ENCODE measurements around the gene BICC1. TPM values are rescaled to one million over a fixed set of nuclear protein-coding genes. Genes with fewer than 3 reads are reported as not detected.
A peak's percentile ranks its signal among the peaks of the same experiment; 100 is the strongest.

BICC1 gene
- total and polyA plus RNA-seq, 2 of the 13 experiments (the other 11 are each of a cell fraction or from before 2014, with no cell fraction given), result 0.18 to 1.5 TPM

GRCh38 chr10:58517491-58518355 lies 5.1 kb downstream of the BICC1 start:
- no peak overlapping the region for H2AFZ ChIP-seq (ENCODE audit: low read length)
- H3K27me3 ChIP-seq (ENCODE audit: control insufficient read depth in 1 of 2, insufficient read depth in 2 of 2, low read length in 2 of 2), result no peaks in the 10 kb centered on the region; a peak in 1 of 5 replicates
- no peak overlapping the region for H3K9ac ChIP-seq (ENCODE audit: insufficient read depth, low read depth, low read length)
- H3K4me1 ChIP-seq (ENCODE audit: insufficient read depth, low read length), result peaks cover 20% of the 10 kb centered on the region
- in situ Hi-C loops (cut with HindIII; ENCODE audit: extremely low pct_ligation_motif_present, low pct_unique_long_range_greater_than_20kb) (loop anchor here (10.0 kb wide), 3 partner anchors 103 to 213 kb away; no protein-coding TSS in a partner anchor), intact Hi-C loops (cut with micrococcal nuclease; ENCODE audit: unreplicated experiment) (no loop called here)
- 79% methylated on average over 4 of the region's 4 CpGs for WGBS (ENCODE audit: low lambda C conversion rate)
- BruUV-seq (replicated peaks), result no TSS peak
- no peak for FAIRE-seq
- no peaks in the 10 kb centered on the region for H3K36me3 ChIP-seq (replicated peaks in 1 of 2; ENCODE audit: control insufficient read depth in 1 of 2, insufficient read depth in 2 of 2, low read length in 2 of 2)
- CTCF ChIA-PET (ENCODE audit: low intra/inter-chr PET ratio, low total read pairs), result no interaction called here
- H3K4me2 ChIP-seq (ENCODE audit: low read depth, low read length), result no peak overlapping the region
- H3K4me3 ChIP-seq (replicated peaks in 1 of 3; ENCODE audit: insufficient read depth in 1 of 3, low read depth in 2 of 3, low read length in 3 of 3), result no peak overlapping the region
- no peak overlapping the region for H3K27ac ChIP-seq (ENCODE audit: extremely low read length, insufficient read depth, low read length)
- POLR2A ChIA-PET, result no interaction called here
- ATAC-seq, result no peak
- no peaks in the 10 kb centered on the region for H4K20me1 ChIP-seq (ENCODE audit: insufficient read depth, low read length)
- H3K9me3 ChIP-seq (ENCODE audit: low read length), result no peaks in the 10 kb centered on the region
- DNase-seq (ENCODE audit: low spot score), result no peak
- TF ChIP-seq, protein P1, sequence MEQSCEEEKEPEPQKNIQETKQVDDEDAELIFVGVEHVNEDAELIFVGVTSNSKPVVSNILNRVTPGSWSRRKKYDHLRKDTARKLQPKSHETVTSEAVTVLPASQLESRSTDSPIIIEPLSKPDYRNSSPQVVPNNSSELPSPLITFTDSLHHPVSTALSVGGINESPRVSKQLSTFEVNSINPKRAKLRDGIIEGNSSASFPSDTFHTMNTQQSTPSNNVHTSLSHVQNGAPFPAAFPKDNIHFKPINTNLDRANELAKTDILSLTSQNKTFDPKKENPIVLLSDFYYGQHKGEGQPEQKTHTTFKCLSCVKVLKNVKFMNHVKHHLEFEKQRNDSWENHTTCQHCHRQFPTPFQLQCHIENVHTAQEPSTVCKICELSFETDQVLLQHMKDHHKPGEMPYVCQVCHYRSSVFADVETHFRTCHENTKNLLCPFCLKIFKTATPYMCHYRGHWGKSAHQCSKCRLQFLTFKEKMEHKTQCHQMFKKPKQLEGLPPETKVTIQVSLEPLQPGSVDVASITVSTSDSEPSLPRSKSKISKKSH (CRISPR knock-in tag; IDR thresholded peaks at IDR 0.05; ENCODE audit: borderline replicate concordance), result no peak
- TF ChIP-seq MAFF (IDR thresholded peaks at IDR 0.05; ENCODE audit: low read depth, low read length) (peak; percentile 54), MAFK (conservative IDR thresholded peaks at IDR 0.05 in 1 of 2, IDR thresholded peaks at IDR 0.05 in 1 of 2; ENCODE audit: low read length in 2 of 2) (peak; percentile 41 to 72; a peak in 3 of 4 replicates), JDP2 (CRISPR knock-in tag; IDR thresholded peaks at IDR 0.05; ENCODE audit: borderline replicate concordance) (no peak)
- peaks cover 19% of the 10 kb centered on the region for H3K79me2 ChIP-seq (ENCODE audit: insufficient read depth, low read length)

- intact Hi-C loops (cut with micrococcal nuclease; ENCODE audit: unreplicated experiment) (no loop called here), in situ Hi-C loops (cut with HindIII; ENCODE audit: extremely low pct_ligation_motif_present, low pct_unique_long_range_greater_than_20kb) (loop anchor here (10.0 kb wide), 3 partner anchors 104 to 214 kb away; no protein-coding TSS in a partner anchor)
- Histone ChIP-seq H2AFZ (ENCODE audit: low read length) (no peak overlapping the region), H3K4me3 (replicated peaks in 1 of 3; ENCODE audit: insufficient read depth in 1 of 3, low read depth in 2 of 3, low read length in 3 of 3) (no peak overlapping the region), H3K9me3 (ENCODE audit: low read length) (no peaks in the 10 kb centered on the region), H3K4me2 (ENCODE audit: low read depth, low read length) (no peak overlapping the region), H3K36me3 (replicated peaks in 1 of 2; ENCODE audit: control insufficient read depth in 1 of 2, insufficient read depth in 2 of 2, low read length in 2 of 2) (no peaks in the 10 kb centered on the region), H3K27ac (ENCODE audit: extremely low read length, insufficient read depth, low read length) (no peak overlapping the region), H3K9ac (ENCODE audit: insufficient read depth, low read depth, low read length) (no peak overlapping the region), H4K20me1 (ENCODE audit: insufficient read depth, low read length) (no peaks in the 10 kb centered on the region), H3K4me1 (ENCODE audit: insufficient read depth, low read length) (peaks cover 20% of the 10 kb centered on the region), H3K27me3 (ENCODE audit: control insufficient read depth in 1 of 2, insufficient read depth in 2 of 2, low read length in 2 of 2) (no peaks in the 10 kb centered on the region; a peak in 1 of 5 replicates), H3K79me2 (ENCODE audit: insufficient read depth, low read length) (peaks cover 19% of the 10 kb centered on the region)
- no peak for ATAC-seq
- no peak for DNase-seq (ENCODE audit: low spot score)
- 75% methylated on average over 6 of the region's 6 CpGs for whole genome bisulfite sequencing (ENCODE audit: low lambda C conversion rate)
- FAIRE-seq, result no peak
- BruUV-seq (replicated peaks), result no TSS peak
- ChIA-PET POLR2A (no interaction called here), CTCF (ENCODE audit: low intra/inter-chr PET ratio, low total read pairs) (no interaction called here)
- TF ChIP-seq U2AF1 (optimal IDR thresholded peaks at IDR 0.05; ENCODE audit: low read depth, low read length), result no peak
Measured at GRCh38 chr10:58518775-58519174, 6.1 kb downstream of the BICC1 start.
